Stimulated activated CD8-positive, alpha-beta memory T cell treated with anti-CD3 and anti-CD28 coated beads, Interleukin-4, amount 100 ng/mL, for 24 hours (primary cell): ENCODE results near the gene FAT4.

Experiments used
- DNase-seq: peaks from one replicate; pipeline ENCODE4 v3.0.0-alpha.2; 2020; ENCODE audit warnings: low read depth

FAT4 gene

GRCh38 chr4:125317525-125317877 lies 2.7 kb downstream of the FAT4 start:
- no peak for DNase-seq

DNA sequence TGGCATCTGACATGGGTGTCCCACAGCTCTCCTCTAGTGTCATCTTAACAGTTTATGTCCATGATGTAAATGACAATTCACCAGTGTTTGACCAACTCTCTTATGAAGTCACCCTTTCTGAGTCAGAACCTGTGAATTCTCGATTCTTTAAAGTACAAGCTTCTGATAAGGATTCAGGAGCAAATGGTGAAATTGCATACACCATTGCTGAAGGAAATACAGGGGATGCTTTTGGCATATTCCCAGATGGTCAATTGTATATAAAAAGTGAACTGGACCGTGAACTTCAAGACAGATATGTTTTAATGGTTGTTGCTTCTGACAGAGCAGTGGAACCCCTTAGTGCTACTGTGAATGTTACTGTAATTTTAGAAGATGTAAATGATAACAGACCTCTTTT lies 4.6 kb downstream of the FAT4 start:
- DNase-seq: no peak

DNA sequence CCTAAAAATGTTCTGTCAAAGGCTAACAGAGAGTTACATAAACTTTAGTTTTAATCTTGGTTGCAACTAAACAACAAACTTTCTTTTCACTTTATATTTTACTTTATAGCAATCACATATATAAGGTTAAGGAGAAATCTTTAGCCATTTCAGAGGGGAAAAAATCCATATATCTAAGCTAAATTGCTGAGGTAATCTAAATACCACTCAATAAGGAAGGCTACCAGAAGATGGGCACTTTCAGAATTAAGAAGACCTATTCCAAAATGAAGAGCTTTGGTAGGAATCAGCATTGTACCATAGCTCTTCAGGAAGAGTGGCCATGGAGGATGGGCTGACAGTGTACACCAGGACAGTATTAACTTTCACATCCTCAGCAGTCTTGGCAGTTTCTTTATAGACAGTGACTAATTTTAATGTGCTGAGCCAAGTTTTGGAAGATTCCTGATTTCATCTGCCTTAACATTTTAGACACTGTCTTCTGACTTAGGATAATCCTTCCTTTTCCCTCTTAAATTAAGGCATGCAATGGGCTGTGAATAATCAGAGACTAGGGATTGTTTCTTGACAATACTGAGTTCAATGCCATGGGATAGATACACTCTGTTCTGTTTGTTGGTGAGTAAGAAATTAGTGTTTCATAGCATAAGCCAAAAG lies 7.1 kb downstream of the FAT4 start:
- no peak for DNase-seq

DNA sequence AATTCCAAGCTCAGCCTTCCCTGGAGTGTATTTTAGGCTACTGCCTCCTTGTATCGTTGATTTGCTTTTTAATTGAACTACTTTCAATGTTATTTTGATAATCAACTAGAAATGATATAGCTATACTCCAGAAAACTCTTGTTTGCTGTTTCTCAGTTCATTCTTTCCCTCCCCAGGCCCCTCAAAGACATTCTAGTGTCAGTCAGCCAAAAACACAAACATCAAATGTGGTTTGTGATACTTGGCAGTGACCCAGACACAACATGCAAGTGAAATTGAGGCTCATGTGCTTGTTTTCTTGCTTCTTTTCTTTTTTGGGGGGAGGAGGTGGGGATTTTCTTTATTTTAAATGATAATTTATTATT lies 7.6 kb downstream of the FAT4 start:
- no peak for DNase-seq

DNA sequence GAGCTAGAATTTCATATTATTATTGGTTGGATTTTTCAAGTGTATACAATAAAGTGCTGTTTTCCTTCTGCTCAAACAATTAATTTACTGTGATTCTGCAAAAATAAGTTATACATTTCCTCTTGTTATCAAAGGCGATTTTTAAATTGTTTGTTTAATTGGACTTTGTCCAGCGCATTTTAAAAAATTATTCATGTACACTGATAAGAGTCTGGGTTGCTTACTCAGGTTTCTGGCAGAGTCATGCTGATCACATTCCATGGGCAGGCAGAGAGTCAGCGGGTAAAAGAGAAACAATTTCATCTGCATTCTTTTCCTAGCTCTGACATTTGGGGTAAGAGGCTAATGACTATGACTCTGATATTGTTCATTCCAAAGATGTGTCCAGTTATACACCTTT lies 8.9 kb downstream of the FAT4 start:
- no peak for DNase-seq

DNA sequence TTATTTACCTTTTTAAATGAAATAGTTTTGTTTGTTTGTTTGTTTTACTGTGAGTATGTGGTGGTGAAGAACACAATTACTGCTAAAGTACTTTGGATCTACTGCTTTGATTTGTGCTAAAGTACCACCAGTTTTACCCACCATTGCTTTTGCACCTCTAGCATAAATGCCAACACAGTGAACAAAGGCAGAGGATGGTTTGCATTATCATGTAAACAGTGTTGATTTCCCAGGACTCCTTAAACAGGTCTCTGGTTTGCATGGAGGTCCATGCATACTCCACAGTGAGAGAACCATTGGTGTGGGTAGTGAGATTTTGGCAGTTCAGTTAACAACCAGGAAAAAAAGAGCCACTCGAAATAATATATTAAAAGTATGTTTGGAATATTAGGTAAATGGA lies 11.0 kb downstream of the FAT4 start:
- DNase-seq: no peak

DNA sequence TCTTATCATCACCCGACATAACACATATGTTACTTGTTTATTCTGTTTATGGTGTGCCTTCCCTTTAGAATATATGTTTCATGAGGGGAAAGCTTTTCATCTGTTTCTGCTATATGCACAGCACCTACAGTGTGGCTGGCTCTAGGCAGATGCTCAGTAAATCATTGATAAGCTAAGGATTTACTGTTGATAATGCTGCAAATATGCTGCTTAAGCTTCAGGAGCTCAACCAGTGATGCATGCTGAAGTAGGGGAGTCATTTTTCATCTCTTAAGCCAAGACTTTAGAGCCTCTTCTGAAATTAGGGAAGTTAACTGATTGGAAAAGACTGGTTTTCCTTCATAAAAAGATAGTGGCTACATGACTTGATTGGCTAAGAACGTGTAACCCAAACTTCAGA lies 16.4 kb downstream of the FAT4 start:
- DNase-seq: no peak

DNA sequence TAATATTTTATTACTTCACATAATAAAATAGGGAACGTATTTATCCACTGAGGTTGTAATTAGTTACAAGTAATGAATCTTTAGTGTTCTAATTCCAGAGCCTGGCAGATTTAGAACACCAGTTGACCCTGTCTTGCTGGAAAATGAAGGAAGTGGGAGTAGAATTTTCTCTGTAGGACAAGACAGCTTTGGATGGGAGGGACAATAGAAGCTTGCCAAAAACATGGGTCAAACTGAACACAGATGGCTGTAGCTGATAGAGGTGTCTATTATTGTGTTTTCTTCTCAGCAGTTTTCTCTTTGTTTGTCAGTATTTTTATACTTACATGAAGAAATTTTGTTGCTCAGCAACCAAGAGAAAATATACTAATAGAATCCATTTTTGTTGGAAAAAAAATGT lies 20.2 kb downstream of the FAT4 start:
- no peak for DNase-seq

- DNase-seq: no peak
These were observed 24.1 kb downstream of the FAT4 start for GRCh38 chr4:125338814-125339213.

DNA sequence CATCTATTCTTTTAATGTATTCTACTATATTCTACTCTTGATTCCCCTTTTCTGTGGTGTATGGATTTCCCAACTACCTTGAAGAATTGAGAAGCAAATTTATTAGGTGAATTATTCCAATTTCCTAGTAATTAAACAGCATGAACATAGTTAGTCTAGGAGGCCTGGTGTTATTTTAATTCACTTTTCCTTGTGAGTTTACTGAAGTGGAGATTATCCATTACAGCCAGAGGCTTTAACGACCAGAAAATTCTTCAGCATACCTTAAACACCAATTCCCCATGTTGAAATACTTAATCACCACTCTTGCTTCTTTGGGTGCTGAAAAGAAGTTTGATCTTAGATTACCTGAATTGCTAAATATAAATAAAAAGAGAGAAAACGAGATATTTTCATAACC lies 29.4 kb downstream of the FAT4 start:
- DNase-seq: no peak

GRCh38 chr4:125346616-125347015 lies 31.9 kb downstream of the FAT4 start:
- no peak for DNase-seq

DNA sequence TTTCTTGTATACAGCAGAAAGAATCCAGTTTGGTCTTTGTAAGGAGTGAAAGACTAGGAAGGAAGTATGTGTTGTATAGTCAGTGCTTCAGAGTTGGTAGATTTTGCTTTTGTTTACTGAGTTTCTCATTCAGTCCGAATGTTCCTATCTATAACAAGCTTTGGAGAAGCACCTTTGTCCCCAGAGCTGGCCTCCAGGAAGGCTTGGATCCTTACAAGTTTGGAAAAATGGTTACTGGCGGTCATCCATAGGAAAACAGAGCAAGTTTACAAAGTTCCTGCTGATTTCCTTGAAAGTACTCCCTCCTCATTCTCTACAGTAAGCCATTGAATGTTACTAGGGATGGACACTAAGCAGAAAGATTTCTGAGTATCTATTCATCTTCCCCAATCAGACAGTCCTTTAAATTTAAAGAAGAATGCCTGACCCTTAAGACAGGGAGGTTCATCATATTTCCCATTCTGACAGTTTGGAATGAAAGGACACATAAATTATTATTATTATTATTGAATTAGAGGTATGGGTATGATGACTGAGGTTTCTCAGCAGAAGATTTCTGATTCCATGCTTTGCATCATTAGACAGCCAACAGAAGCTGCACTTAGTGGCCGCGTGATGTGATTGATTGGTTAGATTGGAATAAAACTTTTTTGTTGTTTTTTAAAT lies 35.8 kb downstream of the FAT4 start:
- no peak for DNase-seq

GRCh38 chr4:125352521-125352920 lies 37.8 kb downstream of the FAT4 start:
- DNase-seq: no peak

DNA sequence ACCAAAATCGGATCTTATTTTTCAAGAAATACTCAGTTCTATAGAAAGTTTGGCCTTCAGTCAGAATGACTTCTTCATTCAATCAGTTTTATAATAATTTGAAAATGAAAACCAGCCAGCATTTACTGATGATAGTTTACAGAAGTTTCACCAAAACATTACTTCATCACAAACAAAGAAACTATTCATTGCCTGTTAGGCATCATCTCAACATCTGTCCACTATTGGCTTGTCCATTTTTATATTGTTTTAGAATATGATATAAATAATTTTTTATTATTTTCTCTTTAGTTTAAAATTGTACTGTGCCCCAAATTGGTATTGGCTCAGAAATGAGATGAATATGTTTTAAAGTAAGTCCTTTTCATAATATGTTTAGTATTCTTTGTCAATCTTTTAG lies 38.4 kb downstream of the FAT4 start:
- no peak for DNase-seq

- DNase-seq: no peak
These were observed 41.0 kb downstream of the FAT4 start for GRCh38 chr4:125355791-125356190.

DNA sequence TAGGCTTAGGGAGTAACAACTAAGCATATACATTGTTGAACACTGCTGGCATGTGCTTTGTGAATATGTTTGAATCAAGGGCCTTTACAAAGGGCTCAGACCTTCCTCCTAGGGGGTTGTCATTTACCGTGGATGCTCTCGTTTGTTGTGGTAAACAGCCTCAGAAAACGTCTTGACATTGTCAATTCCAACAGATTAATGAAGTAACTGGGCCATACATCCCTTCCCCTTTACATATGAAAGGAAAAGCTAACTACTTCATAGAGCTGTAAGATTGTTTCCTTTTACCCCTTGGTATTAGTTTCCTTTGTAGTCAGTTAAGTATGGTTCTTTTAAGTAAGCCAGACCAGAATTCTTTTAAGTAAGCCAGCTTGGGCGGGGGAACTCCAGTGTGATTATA lies 42.9 kb downstream of the FAT4 start:
- DNase-seq: no peak

DNA sequence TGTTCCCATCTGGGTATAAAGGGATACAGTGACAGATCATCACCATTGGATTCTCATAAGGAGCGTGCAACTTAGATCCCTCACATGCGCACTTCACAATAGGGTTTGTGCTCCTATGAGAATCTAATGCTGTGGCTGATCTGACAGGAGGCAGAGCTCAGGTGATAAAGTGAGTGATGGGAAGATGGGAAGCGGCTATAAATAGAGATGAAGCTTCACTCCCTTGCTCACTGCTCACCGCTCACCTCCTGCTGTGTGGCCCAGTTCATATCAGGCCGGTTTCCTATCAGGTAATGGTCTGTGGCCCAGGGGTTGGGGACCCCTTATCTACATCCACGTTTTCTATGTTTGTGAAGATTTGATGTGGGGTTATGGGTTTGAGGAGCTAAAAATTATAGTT lies 43.7 kb downstream of the FAT4 start:
- no peak for DNase-seq

GRCh38 chr4:125359363-125359762 lies 44.6 kb downstream of the FAT4 start:
- DNase-seq: no peak

DNA sequence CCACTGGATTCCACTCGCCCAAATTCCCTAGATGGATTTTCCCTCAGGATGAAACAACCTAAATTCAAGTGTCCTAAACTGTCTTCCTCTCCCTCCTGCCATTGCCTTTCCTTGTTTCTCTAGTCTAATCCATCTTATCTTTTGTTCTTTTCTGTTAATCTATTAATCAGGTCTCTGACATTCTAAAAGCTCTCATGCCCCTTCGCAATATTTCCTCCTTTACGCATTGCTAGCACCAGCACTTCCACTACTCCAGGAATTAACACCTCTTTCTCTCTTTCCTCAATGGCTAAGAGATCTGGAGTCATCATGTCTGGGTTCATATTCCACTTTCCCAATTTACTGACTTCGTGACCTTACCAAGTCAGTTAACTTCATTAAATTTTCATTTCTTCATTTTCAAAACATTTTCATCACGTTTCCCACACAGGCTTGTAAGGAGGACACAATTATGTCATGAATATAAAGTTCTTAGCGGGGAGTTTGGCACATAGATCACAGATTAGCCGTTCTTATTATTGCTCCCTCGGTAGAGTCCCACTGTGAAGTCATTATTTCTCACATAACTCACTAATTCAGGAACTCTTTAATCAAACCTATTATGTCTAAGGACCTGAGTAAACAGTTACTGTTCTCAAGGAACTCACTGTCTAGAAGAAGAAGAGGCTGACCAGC lies 45.3 kb downstream of the FAT4 start:
- no peak for DNase-seq

DNA sequence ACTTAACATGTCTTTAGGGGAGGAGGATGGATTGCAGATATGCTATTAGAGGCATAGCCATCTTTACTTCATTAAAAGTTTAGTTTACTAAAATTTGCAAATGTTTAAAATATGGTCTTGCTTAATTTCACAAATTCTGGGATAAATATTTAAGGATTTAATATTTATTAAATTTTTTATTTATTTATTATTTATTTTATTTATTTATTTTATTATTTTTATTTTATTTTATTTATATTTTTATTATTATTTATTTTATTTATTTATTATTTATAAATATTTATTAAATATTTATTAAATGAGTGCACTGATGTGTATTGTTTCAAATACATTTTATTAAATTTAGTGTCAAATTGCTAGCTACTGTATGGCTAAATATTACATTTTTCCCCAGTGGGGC lies 46.0 kb downstream of the FAT4 start:
- DNase-seq: no peak
